Hematopoietic multipotent progenitor cell treated with erythropoietin and hydrocortisone succinate and interleukin-3 and kit ligand, for 17 days (in vitro differentiated cells): ENCODE measurements around the gene PHPT1.
A peak's percentile ranks its signal among the peaks of the same experiment; 100 is the strongest.
"Not testable (repeated sequence)": the region's sequence is repeated elsewhere in the genome, so short reads cannot be mapped to it uniquely, and the experiment has no call there.

Experiments
- DNase-seq: peaks from one replicate; pipeline ENCODE4 v3.0.0-alpha.2; 2015; ENCODE audit warnings: low spot score

PHPT1 gene

DNA sequence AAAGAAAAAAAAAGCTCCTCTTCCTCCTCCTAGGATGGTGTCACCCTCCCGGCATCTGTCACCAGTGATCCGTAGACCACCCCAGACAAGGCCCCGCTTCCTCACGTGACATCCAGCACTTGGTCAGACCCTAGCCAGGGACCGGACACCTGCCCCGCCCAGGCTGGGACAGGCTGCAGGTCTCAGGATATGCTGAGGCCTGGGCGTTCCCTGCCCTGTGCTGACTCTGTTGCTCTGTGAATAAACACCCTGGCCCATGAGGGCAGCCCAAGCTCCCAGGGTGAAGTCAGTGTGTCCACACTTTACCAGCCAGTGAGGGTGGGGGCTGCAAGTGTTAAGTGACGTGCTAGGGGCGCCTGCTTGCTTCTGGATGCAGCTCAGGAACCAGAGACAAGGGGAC lies 11.3 kb downstream of the PHPT1 start:
- no peak for DNase-seq

GRCh38 chr9:136860933-136861873 lies 12.0 kb downstream of the PHPT1 start:
- DNase-seq, result no peak

GRCh38 chr9:136861874-136862457 lies 12.8 kb downstream of the PHPT1 start:
- DNase-seq, result no peak

GRCh38 chr9:136862849-136863622 lies 13.8 kb downstream of the PHPT1 start:
- no peak for DNase-seq

- no peak for DNase-seq
Observed at GRCh38 chr9:136863623-136864273, 14.5 kb downstream of the PHPT1 start.

DNA sequence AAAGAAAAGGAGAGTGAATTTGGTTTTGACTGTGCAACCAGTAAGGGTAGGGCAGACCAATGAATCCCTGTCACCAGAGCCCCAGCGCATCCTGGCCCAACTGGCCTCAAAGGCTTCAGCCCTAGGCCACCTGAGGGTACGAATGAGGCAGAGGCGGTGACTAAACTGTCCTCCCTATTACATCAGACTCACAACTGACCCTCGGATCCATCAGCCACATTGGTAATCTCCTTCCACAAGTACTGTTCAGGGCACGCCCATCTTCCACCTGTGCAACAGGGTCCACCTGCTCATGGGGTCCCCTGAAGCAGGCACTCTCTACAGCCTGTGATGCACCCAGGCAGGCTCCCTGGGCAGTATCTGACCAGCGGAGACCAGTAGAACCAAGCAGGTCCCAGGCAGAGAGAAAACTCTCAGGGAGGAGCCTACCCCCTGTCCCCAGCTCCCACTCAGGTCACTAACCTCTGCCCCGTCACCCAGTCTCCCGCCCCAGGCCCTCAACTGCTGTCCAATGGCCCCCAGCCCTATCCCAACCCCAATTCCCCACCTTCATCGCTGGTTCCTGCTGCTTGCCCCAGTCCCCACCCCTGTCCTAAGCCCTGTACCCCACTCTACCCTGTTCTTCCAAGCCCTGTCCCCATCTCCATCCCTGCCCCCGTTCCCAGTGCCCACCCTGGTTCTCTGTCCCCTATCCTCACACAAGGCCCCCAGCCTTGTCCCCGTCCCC lies 16.0 kb downstream of the PHPT1 start:
- DNase-seq, result no peak

- no peak for DNase-seq
Observed at GRCh38 chr9:136865768-136866103, 16.5 kb downstream of the PHPT1 start.

GRCh38 chr9:136866898-136867421 lies 17.8 kb downstream of the PHPT1 start:
- DNase-seq, result not testable (repeated sequence)

- no peak for DNase-seq
Observed at GRCh38 chr9:136867480-136867879, 18.3 kb downstream of the PHPT1 start.

- DNase-seq, result no peak
Observed at GRCh38 chr9:136867917-136868316, 18.7 kb downstream of the PHPT1 start.

GRCh38 chr9:136868644-136869043 lies 19.4 kb downstream of the PHPT1 start:
- DNase-seq, result no peak

GRCh38 chr9:136869611-136870010 lies 20.4 kb downstream of the PHPT1 start:
- DNase-seq, result not testable (repeated sequence)

DNA sequence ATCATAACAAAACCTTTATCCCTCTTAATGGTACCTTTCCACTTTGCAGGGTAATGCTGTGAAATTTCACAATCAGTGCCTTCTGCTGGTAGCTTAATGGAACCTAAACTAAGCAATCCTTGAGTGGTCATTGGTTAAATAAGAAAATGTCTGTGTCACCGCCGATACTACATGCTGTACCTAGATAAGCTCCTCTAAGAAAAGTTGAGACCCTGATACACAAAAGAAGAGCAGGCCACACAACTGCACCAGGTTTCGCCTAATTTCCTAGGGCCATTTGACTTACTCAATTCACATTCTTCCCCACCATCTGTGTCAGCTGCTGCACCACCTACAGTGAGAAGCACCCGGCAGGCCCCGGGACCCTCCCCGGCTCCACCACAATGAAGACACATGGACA lies 25.9 kb downstream of the PHPT1 start:
- DNase-seq, result no peak

DNA sequence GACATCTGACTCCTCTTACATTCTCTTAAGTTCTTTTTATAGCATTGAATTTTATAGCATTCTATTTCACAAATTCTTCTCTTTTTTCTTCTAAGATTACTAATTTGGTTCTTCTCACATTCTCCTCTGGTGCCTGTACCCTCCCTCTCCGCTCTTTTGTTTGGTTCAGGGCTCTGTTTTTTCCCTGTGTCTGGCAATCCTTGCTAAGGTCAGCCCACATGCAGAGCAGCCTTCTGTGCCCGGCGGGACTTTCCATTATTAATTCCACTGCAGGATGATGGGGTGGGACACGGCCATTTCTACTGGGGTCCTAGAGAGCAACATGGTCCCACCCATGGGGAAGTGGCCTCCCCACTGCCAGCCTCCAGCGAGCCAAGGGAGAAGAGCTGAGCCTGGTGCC lies 27.3 kb downstream of the PHPT1 start:
- DNase-seq, result no peak

- DNase-seq, result no peak
Observed at GRCh38 chr9:136880651-136881050, 31.4 kb downstream of the PHPT1 start.

DNA sequence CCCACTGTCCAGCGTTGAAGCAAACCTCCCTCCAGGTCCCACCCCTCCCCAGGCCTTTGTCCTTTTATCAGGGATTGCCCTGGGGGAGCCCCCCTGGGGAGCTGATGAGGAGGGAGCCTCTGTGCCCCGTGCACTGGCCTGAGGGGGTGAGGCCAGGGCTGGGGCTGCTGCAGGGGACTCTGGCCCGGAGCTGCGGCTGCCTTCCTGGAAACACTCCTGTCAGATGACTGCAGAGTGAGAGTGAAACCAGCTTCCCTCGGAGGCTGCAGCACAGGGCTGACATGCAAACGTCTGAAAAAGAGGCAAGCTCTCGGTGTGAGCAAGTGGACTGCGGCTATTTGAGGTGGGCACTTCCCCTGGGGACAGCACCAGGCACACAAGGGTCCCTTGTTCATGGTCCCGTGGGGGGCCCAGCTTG lies 32.5 kb downstream of the PHPT1 start:
- no peak for DNase-seq

DNA sequence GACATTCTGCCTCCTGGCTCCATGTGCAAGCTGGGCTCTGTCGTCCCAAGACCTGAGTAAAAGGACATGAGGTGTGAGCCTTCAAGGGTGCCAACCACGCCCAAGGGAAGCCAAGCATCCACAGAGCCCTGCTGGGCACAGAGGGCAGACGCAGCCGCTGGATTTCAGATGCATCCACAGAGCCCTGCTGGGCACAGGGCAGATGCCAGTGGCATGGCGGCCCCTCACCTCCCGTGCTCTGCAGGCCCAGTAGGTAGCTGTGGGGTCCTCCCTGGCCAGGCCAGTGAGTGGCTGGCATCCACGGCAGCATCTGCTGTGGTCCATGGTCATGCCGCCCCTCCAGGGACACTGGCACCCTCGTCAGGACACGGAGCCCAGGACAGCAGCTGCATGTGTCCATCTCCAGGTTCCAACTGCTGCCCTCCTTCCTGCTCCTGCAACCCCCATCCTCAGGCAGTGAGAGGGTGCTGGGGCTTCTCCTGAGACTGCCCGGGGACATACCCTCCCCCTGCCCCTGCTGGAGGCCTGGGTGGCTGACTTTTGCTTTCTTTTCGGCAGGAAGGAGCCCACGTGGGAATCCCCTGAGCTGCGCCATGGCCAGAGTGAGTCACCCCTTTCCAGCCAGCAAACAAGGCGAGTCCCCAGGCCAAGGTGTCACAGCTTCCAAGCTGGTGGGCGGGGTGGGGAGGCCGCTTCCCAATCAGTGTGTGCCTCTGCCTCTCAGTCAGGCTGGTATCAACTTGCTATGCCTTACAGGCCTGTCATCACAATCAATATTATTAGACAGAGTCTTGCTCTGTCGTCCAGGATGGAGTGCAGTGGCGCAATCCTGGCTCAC lies 33.1 kb downstream of the PHPT1 start:
- DNase-seq, result no peak

GRCh38 chr9:136882947-136883283 lies 33.7 kb downstream of the PHPT1 start:
- not testable (repeated sequence) for DNase-seq

DNA sequence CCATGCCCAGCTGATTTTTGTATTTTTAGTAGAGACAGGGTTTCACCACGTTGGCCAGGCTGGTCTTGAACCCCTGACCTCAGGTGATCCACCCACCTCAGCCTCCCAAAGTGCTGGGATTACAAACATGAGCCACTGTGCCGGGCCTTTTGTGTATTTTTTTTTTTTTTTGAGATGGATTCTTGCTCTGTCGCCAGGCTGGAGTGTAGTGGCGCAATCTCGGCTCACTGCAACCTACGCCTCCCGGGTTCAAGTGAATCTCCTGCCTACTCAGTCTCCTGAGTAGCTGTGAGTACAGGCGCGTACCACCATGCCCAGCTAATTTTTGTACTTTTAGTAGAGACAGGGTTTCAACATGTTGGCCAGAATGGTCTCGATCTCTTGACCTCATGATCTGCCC lies 34.5 kb downstream of the PHPT1 start:
- not testable (repeated sequence) for DNase-seq

DNA sequence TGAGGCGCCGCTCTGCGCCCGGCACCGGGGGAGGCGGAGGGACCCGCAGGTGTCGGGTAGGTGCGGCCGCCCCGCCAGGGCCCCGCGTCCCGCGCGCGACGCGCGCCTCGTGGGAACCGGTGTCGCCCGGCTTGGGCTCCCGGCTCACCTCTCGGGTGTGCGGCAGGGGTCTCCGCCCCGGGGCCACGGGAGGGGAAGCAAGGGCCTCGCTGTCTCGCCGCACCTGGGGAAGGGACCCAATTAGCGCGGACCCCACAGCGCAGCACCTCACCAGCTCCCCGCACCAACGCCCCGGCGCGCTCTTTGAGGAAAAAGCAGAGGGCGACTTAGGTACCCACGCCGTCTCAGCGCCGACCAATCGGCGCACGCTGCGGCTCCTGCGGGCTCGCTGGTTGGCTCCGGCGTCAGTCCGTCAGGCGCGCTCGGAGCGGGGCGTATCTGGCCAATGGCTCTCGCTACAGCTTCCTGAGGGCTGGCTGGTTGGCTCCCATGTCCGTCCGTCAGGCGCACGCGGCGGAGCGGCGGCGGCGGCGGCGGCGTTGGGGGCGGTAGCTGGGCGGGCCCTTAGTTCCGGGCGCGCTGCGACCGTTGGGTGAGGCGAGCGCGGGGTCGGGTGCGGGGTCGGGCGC lies 36.9 kb downstream of the PHPT1 start, which contains the start of gene TRAF2:
Gene TRAF2 (plus strand): TSS at position 567 of the 629 bp plus-strand sequence. CDS start 12,225 bp downstream, outside the sequence.
- DNase-seq, result peak; percentile 96
